IPS-11a (cell line): ENCODE data around the gene RPL32.
"Not testable (repeated sequence)": the region's sequence is repeated elsewhere in the genome, so short reads cannot be mapped to it uniquely, and the experiment has no call there.

Experiments used
- H3K4me3 ChIP-seq: one replicate; pipeline ENCODE4 v1.5.1; 2013; ENCODE audit warnings: low read depth, low read length, control low read depth

Gene RPL32

DNA sequence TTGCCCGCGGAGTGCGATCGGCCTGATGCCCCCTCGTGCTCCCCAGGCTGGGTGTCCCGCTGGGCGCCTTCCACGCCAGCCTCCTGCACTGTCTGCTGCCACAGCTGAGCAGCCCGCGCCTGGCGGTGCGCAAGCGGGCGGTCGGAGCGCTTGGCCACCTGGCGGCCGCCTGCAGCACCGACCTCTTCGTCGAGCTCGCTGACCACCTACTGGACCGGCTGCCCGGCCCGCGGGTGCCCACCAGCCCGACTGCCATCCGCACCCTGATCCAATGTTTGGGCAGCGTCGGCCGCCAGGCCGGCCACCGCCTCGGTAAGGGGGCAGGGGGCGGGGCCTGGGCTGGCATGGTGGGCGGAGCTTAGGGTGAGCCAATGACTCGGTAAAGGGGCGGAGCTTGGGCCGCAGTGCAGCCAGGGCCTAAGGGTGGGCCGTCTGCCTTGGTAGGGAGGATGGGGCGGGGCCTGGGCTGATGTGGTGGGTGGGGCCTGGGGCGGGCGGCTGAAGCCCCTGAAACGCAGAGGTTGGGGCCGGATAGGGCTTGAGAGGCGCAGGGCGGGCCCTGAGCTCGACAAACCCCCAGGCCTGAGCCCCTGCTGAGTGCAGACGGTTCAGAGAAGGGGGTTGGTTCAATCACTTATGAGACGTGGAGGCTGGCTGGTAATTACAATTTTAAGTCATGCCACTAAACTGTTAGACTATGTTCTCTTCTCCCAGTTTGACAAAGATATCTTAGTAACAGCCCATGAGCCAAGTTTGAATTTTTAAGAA lies 31.2 kb downstream of the RPL32 start:
- H3K4me3 ChIP-seq: peak overlapping the region; percentile 44

DNA sequence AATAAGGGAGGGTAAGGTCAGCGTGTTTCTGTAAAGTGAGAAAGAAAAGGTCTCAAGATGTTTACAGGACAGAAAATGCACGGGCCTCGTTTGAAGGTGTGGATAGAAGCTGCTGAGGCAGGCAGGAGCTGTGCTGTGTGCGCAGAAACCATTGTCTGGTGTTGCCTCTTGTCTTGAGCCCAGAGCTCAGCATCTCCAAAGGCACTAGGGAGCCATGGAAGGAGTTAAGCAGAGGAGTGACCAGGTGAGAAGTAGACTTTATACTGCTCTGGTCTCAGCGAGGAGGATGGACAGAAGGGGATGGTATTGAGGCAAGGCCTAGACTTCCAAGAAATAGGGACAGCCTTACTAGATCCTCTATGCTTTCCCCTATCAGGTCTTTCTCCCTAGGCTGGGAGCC lies 31.9 kb downstream of the RPL32 start:
- H3K4me3 ChIP-seq: peak overlapping the region; percentile 44

DNA sequence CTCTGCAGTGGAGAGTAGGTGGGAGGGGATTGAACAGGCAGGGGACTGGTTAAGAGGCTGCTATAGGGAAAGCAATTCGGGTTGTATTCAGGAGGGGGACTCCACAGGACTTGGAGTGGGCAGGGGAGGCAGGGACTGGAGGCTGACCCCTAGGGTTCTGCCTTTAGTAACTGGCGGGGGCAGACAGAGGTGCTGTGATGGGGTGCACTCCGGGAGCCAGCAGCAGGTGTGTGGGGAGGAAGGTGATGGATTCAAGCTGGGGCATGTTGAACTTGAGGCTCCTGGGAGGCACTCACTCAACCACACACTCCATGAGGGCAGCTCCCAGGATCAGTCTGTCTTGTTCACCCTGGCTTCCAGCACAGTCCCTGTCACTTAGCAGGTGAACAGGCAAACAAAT lies 32.4 kb downstream of the RPL32 start:
- no peak overlapping the region for H3K4me3 ChIP-seq

DNA sequence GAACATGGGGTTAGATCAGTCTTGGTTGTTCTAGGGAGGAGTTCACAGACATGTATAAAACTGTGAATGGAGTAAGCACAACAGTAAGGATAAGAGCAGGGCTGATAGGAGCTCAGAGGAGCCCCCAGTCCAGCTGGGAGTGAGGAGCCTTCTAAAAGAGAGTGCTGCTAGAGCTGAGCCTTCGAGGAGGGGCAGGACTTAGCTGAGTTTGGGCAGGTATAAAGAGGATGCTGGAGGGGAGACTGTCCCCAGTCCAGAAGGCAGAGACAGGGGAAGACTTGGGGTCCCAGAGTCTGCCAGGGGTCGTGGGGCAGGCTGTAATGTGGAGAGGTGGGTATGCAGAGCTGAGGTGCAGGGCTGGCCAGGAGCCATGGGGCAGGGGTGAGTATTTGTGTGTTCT lies 32.8 kb downstream of the RPL32 start:
- H3K4me3 ChIP-seq: no peak overlapping the region

DNA sequence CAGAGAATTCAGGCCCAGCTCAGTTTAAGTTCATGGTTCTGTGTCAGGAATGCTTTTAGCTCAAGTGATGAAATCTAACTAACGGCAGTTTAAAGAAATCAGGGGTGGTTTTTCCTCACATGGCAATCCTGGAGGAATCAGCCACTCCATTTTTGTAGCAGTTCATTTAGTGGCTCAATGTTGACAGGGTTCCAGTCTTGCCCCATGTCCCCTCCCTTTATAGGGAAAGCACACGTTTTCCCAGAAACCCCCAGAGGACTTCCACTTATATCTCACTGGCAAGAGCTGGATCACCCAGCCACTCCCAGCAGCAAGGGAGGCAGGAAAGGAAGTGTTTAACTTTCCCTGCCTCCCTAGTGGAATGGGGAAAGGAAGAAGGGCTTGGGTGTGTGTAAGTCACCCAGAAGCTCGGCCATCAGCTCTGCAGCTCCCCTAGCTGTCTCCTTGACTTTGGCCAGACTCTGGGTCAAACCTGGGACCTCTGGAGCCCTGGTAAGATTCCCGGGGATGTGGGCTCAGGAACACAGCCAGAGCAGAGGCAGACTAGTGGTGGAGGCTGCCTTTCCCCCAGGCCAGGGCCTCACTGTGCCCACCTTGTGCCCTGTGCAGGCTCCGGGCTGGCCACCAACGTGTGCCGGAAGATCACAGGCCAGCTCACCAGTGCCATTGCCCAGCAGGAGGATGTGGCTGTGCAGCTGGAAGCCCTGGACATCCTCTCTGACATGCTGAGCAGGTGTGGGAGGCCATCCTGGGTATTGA lies 33.6 kb downstream of the RPL32 start:
- H3K4me3 ChIP-seq: no peak overlapping the region

DNA sequence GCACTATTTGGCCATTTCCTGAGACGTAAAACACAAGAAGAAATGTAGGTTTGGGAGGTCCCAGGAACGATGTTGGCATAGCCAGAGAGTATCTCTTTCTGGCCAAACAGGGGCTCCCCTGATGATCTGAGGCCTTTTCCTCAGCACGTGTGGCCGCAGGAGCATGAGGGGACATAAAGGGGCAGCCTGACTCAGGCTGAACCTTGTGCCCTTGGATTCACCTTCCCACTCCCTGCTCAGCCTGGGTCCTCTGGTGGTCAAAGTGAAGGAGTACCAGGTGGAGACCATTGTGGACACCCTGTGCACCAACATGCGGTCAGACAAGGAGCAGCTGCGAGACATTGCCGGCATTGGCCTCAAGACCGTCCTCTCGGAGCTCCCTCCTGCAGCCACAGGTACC lies 34.3 kb downstream of the RPL32 start:
- H3K4me3 ChIP-seq: no peak overlapping the region

DNA sequence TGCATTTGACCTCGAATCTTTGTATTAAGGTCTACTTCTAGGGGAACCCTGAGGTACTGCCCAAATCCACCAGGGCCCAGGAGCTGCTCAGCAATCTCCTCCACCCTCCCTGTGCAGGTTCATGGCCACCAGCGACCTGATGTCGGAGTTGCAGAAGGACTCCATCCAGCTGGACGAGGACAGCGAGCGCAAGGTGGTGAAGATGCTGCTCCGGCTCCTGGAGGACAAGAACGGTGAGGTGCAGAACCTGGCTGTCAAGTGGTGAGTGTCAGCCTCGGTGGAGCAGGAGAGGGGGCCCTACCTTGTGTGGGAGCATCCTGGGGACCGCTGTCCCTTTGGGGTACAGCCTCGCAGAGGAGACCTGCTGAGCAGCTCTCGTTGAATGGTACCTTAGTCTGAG lies 38.0 kb downstream of the RPL32 start:
- no peak overlapping the region for H3K4me3 ChIP-seq

DNA sequence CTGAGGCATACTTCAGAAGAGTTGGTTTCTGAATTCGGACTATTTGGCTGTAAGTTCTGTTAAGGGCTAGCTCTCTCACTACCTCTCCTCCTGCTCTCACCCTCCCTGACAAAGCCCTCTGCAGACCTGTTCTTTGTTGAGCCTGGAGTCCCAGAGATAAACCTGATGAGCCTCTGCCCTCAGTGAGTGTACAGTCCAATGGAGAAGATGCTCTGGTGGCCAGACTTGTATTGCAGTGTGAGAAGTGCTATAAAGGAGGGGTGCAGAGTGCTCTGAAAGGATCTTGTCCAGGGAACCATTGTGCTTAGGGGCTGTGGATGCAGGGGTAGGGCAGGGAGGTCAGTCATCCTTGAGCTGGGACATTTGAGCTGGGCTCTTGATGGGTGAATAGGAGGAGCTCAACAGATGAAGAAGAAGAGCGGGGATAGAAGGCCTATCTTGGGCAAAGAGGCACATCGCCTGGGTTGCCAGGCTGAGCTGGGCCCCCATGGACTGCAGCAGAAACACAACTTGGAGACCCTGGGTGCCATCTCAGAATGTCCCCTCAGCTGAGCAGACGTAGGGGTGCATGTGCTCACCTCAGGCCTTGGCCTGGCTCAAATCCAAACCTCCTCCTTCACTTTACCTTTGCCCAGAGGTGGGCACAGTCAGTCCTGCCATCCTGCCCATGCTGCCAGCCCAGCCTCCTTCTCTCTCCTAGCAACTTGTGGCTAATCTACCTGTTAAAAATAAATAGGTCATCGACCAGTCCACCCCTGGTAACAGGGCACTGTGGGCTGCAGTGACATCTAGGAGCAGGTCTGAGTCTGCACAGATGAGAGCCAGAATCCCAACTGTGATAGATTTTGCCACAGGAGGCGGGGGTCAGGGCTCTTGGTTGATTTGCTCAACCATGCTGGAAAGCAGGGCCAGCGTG lies 41.6 kb downstream of the RPL32 start:
- no peak overlapping the region for H3K4me3 ChIP-seq

DNA sequence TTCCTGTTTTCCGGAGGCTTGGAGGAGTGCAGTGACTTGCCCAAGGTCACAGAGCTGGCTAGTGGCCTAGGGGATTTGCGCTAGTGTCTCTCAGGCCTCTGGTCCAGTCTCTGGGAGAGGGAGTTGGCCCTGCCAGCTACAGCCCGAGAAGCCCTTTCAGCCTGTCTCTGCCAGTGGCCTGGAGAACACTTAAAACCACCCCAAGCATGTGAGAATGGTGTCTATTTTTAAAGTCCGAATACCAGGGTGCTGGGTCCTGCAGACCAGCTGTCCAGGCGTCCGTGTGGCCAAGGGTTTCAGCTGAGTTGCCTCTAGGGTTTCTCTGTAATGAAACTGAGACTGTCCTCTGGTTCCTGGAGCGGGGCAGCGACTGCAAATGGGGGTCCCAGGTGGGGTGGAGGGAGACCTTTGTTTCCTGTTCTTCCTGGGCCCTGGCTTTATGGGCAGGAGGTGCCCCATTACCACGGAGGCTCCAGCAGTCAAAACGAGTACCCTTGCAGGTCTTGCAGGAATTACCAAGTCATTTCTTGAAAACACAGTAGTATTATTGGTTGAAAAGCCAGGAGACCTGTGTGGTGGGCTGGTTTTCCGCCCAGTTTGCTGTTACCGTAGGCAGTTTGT lies 42.7 kb downstream of the RPL32 start:
- H3K4me3 ChIP-seq: no peak overlapping the region

DNA sequence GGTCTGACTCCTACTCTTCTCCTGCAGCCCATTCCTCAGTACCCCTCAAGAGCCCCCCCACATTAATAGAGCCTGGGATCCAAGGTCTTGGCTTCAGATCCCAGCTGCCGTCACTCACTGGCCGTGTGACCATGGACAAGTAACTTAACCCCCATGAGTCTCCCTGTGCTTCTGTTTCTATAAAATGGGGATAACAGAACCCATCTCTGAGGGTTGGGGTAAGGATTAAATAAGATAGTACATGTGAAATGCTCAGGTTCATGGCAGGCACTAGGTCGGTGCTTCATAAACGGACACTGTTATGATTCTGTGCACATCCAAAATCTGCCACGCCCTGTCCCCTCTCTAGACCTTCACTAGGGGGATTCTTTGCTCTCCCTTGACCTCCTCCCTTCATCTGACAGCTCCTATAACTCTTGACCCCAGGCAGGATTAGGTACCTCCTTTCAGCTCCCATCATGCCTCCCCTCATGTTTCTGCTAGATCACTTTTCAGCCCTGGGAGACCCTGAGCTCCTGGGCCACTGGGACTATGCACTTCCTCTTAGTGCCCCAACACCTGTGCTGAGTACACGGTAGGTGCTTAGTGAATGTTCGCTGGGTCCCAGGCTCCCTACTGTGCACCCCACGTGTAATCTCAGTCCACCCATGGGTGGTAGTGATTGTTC lies 43.3 kb downstream of the RPL32 start:
- H3K4me3 ChIP-seq: no peak overlapping the region

DNA sequence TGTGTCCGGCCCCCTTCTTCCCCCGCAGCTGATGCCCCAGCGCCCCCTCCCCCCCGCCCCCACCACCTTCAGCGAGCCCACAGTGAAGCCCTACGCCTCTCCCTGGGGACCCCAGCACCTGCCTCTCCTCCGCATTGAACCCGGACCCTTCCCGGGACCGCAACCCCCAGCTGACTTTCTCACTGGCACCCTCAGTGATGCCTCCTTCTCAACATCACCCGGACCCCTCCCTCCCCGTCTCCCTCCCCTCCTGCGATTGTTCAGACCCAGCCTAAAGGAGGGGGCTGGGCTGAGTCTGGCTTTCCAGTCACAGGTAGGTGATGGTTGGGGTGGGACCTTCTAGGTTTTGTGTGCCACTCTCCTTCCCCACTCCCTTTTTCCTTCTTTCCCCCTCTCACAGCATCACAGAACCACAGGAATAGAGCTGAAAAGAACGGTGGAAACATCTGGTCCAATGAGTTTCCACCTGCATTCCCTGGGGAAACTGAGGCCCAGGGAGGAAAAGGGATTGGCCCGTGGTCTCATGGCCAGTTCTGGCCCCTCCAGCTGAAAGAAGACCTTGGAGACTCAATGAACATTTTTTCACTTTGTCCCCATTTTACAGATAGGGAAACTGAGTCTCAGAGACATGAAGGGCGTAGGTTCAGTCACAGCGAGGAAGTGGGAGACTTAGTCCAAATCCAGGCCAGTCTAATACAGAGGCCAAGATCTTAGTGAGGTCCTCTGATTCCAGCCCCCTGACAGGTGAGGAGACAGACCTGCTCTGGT lies 44.1 kb downstream of the RPL32 start:
- peak overlapping the region; percentile 4 for H3K4me3 ChIP-seq

DNA sequence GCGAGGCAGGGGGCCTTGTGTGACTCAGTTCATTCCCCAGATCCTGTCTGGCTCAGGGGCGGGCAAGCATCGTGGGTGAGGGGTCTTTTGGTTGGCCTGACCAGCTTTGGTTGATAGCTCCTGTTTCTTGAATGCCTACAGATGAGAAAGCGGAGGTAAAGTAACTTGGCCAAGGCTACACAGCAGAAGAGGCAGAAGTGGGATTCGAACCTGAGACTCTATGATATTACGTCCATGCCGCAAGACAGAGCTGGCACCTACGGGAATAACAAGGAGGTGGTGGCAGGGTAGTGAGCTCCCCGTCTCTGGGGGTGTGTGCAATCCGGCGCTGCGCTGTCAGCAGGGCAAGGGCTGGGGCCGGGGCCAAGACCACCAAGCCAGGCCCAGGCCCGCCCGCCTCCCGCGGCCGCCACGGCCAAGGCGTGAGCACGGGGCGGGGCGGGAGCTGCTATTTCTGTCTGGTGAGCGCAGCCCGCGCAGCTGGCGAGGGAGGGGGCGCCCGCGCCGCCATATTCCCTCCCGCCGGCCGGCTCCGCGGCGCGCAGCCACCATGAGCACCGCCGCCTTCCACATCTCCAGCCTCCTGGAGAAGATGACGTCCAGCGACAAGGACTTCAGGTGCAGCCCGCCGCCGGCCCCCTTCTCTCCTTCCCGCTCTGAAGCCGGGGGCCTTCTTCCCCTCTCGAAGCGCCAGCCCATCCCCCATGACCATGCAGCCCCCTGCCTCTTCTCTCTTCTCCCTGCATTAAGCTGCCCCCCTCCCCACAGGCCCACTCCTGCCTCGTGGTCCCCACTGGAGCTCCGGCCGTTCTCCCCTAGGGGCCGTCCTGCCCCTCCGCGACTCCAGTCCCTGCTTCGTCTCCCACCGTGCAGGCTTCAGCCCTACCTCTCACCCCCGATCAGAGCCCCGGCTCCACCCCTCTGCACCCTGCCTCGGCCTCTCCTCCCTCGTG lies 44.9 kb downstream of the RPL32 start, which contains the start of gene CAND2:
Gene CAND2, plus strand, starts transcription at position 510 of the 953 bp plus-strand sequence. Its CDS starts 41 bp downstream, at position 551.
- peak within 1 kb of the TSS; percentile 74 for H3K4me3 ChIP-seq

DNA sequence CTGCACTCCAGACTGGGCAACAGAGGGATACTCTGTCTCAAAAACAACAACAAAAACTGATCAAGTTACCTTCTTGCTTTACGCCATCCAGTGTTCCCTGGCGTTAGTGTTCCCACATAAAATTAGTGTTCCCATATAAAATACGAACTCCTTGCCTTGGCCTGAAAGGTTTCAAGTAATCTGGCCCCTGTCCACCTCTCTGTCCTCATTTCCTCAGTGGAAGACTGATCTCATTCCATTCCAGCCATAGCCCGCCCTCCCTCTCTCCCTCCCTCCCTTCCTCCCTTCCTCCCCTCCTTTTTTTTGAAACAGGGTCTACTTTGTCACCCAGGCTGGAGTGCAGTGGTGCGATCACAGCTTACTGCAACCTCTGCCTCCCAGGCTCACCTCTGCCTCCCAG lies 47.7 kb downstream of the RPL32 start:
- no peak overlapping the region for H3K4me3 ChIP-seq

DNA sequence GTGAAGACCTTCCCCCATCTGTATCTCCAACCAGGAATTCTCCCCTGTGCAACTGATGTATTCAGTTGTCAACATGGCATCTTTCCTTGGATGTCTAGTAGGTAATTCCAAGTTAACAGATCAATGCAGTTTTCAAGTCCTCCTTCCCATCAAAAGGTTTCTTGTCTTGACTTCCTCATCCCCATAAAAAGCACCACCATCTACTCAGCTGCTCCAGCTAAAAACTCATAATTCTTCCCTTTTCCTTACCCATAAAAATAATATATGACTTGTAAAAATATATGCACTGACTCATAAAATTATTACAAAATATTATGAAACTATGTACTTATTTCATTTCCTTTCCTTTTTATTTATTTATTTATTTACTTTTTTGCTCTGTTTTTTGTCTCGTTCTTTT lies 49.9 kb downstream of the RPL32 start:
- no peak overlapping the region for H3K4me3 ChIP-seq

DNA sequence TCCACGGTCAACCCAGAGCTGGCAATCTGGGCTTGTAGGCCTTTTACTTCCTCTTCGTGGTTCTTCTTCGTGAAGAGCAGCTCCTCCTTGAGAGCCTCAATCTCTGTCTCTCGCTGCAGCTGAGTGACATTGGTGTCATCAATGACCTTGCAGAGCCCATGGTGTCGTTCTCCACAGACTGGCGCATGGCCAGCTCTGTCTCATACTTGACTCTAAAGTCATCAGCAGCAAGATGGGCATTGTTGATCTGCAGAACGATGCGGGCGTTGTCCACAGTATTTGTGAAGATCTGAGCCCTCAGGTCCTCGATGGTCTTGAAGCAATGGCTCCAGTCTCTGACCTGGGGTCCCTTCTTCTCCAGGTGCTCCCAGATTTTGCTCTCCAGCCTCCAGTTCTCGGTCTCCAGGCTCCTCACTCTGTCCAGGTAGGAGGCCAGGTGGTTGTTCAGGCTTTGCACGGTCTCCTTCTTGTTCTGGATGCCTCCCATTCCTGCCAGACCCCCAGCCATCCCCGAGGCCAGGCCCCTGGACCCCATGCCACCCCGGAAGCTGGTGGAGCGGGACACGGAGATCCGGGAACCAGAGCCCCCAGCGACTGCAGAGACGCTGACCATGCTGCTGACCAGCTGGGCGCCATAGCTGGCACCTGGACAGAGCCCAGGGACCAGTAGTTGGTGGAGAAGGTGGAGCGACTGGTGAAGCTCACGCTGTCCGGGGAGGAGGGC lies 53.2 kb downstream of the RPL32 start:
- H3K4me3 ChIP-seq: not testable (repeated sequence)

DNA sequence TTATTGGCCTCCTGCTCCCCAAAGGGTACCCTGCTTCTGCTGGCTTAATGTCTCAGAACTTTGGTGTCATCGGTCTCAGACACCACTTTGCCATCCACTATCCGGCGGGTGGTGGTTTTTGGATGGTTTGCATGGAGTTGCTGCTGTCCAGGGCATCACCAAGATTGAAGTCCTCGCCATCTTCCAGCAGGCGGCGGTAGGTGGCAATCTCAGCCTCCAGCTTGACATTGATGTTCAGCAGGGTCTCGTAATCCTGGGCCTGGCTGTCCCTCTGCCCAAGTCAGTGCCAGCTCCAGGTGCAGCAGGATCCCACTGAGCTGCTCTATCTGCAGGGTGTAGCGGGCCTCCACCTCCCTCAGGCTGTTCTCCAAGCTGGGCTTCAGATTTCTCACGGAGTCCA lies 54.0 kb downstream of the RPL32 start:
- not testable (repeated sequence) for H3K4me3 ChIP-seq

DNA sequence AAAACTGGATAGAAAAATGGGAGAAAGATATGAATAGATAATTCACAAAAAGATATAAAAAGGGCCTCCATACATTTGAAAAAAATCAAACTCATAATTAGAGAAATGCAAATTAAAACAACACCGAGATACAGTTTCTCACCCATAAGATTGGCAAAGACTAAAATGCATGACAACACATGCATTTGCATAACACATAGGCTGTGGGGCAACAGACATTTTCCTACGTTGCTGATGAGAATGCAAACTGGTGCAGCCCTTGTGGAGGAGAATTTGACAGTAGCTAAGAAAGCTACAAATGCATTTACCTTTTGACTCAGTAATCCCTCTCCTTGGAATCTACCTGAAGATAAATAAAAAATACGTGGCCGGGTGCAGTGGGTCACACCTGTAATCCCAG lies 56.3 kb downstream of the RPL32 start:
- H3K4me3 ChIP-seq: no peak overlapping the region
